HG03103 (cell line): ENCODE measurements around the gene GAB2.

Experiments used
- ATAC-seq: cut with Tn5 transposase; IDR thresholded peaks from one replicate; pipeline ENCODE4 v1.9.1; 2021; ENCODE audit warnings: low read depth; ENCODE audit not compliant: unreplicated experiment

Gene GAB2

GRCh38 chr11:78213526-78214330 is 203.9 kb downstream of the GAB2 start:
- ATAC-seq, result no peak

DNA sequence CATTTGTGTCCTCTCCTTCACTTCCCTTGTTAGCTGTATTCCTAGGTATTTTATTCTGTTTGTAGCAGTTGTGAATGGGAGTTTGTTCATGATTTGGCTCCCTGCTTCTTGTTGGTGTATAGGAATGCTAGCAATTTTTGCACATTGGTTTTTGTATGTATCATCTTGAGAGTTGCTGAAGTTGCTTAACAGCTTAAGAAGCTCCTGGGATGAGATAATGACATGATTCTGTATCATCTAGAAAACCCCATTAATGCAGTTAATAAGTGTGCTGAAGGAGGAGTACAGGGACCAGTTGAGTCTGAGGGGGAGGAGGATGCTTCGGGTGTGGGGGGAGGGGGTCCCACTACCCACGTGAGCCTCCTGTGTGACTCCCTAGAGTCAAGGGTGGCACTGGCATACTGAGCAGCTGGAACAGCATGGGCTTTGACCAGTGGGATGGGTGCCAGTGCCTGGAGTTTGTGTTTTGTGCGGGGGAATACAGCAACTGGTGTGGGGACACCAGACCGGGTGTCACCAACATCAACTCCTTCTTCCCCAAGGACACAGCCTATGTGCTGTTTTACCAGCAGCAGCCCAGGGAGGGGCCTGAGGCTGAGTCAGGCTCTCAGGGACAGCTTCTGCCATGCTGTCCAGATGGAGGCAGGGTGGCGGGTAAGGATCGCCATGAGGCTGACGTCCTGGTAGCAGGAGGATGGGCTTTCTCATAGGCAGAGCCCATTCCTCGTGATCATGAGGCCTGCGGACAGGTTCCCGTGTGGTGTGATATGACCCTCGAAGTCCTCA is 204.8 kb downstream of the GAB2 start:
- ATAC-seq, result no peak

GRCh38 chr11:78211565-78211964 is 206.1 kb downstream of the GAB2 start:
- no peak for ATAC-seq

DNA sequence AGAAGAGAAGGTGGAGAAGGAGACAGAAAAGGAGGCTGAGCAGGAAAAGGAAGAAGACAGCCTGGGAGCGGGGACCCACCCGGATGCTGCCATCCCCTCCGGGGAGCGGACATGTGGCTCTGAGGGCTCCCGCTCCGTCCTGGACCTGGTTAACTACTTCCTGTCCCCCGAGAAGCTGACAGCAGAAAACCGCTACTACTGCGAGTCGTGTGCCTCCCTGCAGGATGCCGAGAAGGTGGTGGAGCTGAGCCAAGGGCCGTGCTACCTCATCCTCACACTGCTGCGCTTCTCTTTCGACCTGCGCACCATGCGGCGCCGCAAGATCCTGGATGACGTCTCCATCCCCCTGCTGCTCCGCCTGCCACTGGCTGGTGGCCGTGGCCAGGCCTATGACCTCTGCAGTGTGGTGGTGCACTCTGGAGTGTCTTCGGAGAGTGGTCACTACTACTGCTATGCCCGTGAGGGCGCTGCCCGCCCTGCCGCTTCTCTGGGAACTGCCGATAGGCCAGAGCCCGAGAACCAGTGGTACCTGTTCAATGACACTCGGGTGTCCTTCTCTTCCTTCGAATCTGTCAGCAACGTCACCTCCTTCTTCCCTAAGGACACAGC is 207.5 kb downstream of the GAB2 start:
- no peak for ATAC-seq

- no peak for ATAC-seq
These were observed 208.1 kb downstream of the GAB2 start for GRCh38 chr11:78209478-78209877.

- ATAC-seq, result no peak
These were observed 209.1 kb downstream of the GAB2 start for GRCh38 chr11:78208257-78209165.

- ATAC-seq, result no peak
These were observed 209.9 kb downstream of the GAB2 start for GRCh38 chr11:78207532-78208256.

DNA sequence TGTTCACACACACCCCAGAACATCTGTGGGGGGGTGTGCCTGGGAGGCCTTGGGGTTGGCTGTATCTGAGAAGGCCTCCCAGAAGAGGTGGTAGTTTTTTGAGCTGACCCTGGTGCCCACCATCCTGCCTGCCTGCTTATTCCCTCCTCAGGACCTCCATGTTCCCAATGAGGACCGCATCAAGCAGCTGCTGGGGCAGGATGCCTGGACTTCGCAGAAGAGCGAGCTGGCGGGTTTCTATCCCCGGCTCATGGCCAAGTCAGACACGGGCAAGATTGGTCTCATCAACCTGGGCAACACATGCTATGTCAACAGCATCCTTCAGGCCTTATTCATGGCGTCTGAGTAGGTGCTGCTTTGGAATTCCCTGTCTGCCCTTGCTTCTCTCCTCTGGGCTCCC is 211.9 kb downstream of the GAB2 start:
- ATAC-seq, result no peak

DNA sequence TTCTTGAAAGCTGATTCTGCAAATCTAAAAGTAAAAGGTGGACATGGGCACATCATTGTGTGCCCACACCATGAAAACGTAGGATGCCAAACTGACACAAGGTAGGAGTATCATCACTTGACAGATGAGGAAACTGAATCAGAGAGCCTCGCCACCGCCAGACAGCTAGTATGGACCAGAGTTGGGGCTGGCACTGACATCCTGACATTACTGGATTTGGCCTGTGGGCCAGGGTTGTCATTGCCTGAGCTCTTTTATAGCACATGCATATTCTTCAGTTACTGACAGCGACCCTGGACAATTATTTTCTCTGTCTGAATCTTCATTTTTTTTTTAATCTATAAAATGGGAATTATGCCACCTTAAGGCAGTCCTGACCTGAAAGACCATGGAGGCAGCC is 212.4 kb downstream of the GAB2 start:
- no peak for ATAC-seq

GRCh38 chr11:78203184-78203583 is 214.4 kb downstream of the GAB2 start:
- ATAC-seq, result no peak

GRCh38 chr11:78202733-78203167 is 214.9 kb downstream of the GAB2 start:
- no peak for ATAC-seq

GRCh38 chr11:78201096-78201818 is 216.4 kb downstream of the GAB2 start:
- no peak for ATAC-seq

DNA sequence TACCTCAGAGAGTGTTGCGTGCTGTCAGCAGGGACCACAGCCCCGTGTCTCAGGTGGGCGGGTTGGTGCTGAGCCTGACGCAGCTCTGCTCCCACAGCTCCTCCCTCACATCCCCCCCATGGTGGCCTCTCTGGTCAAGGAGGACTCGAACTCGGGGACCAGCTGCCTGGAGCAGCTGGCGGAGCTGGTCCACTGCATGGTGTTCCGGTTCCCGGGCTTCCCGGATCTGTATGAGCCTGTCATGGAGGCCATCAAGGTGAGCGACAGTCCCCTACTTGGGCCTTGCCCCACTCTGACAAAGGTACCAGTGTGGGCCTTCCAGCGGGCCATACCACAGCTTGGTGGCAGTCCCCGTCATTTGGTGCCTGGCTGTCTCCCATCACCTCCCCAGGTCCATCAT is 217.1 kb downstream of the GAB2 start:
- no peak for ATAC-seq

DNA sequence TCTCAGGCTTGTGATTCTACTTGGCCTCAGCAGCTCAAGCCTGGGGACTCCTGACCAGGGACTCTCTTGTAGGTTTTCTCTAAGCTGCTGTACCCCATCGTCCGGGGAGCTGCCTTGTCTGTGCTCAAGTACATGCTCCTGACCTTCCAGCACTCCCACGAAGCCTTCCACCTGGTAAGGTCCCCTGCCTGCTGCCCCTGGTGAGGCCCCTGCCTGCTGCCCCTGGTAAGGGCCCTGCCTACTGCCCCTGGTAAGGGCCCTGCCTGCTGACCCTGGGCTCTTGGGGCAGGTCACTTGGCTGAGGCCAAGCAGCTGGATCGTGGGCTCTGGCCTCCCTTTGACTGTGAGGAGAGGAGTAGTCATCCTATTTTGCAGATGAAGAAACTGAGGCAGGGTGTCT is 217.6 kb downstream of the GAB2 start:
- ATAC-seq, result no peak

GRCh38 chr11:78199653-78200015 is 218.0 kb downstream of the GAB2 start:
- no peak for ATAC-seq

DNA sequence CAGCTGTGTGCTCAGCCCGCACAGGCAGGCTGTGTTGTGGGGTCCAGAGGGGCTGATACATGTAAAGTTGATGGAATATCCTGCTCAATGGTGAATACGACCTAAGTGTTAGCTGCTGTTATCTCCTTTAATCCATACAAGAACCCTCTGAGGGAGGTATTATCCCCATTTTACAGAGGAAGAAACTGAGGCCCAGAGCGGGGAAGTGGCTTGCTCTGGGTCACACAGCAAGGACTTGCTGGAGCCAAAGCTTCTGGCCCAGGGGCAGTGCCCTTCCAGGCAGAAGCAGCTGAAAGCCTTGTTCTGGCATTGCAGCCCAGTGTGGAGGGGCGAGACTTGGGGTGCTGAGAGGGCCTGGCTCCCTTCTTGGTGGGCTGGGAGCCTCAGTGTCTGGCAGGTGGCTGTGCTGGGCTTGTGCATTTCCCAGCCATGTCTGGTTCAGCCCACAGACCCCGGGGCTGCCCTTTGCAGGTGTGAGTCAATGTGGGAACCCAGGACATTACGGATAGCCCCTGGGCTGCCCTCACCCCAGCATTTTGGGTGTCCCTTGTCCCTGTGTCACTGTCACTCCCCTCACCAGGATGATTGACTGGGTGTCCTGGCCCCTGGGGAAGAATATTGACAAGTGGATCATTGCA is 218.5 kb downstream of the GAB2 start:
- no peak for ATAC-seq

- no peak for ATAC-seq
These were observed 219.8 kb downstream of the GAB2 start for GRCh38 chr11:78197816-78198215.

- ATAC-seq, result no peak
These were observed 220.9 kb downstream of the GAB2 start for GRCh38 chr11:78196661-78197091.
